Mucosa of descending colon (tissue), 3 donors: ENCODE measurements around the gene CD81. TPM values are rescaled to one million over a fixed set of nuclear protein-coding genes. Genes with fewer than 3 reads are reported as not detected.
"Not testable (repeated sequence)": the region's sequence is repeated elsewhere in the genome, so short reads cannot be mapped to it uniquely, and the experiment has no call there.

Experiments
- ATAC-seq: fragments of 200-7000 bp; cut with Tn5 transposase; one replicate; pipeline ENCODE4 v1.9.1; 2020; ENCODE audit warnings: mild to moderate bottlenecking, moderate library complexity
- DNase-seq, 3 donors: peaks; one replicate each; pipeline ENCODE4 v3.0.0-alpha.2; 2020
- H3K36me3 ChIP-seq: fragments of 200-600 bp; one replicate; pipeline ENCODE4 v1.8.0; 2021; ENCODE audit warnings: low read depth, mild to moderate bottlenecking
- H3K4me1 ChIP-seq: fragments of 200-600 bp; one replicate; pipeline ENCODE4 v1.8.0; 2021; ENCODE audit warnings: low read depth, mild to moderate bottlenecking
- H3K4me3 ChIP-seq: fragments of 200-600 bp; one replicate; pipeline ENCODE4 v1.8.0; 2021; ENCODE audit warnings: mild to moderate bottlenecking
- H3K9me3 ChIP-seq: fragments of 200-600 bp; one replicate; pipeline ENCODE4 v1.8.0; 2021; ENCODE audit warnings: mild to moderate bottlenecking
- CTCF ChIP-seq: fragments of 200-600 bp; IDR thresholded peaks from one replicate; pipeline ENCODE4 v1.8.0; 2022; ENCODE audit warnings: antibody characterized with exemption, mild to moderate bottlenecking
- intact Hi-C, 2 donors: fragments of 100-400 bp; cut with DNase I in 1 of 2; cut with micrococcal nuclease in 1 of 2; formaldehyde crosslinking; loops; one replicate each; pipeline versions ENCODE4 v1.11.0 to v1.11.1; 2022; cut with DNase I, micrococcal nuclease
- total RNA-seq, 3 donors: library from RNA; stranded (reverse); fragmentation: NEBNext Ultra II Directional in 2 of 3; extraction: Animal tissue kit (Norgen Biotek cat#: 25700) in 2 of 3; gene quantifications; one replicate each; pipeline versions ENCODE4 v1.2.1 to v1.2.4, GENCODE V29; 2021 to 2023
- donor health status: DM: no; HTN: no; CAD: no; lungs with moderate emphysema.
- donor health status: DM: no; HTN: no; CAD: no.
- donor health status: DM: no; HTN: yes; CAD: no.

CD81 gene
- total RNA-seq, 3 donors from 2014 or later: 98.7 to 551 (median 186) TPM

DNA sequence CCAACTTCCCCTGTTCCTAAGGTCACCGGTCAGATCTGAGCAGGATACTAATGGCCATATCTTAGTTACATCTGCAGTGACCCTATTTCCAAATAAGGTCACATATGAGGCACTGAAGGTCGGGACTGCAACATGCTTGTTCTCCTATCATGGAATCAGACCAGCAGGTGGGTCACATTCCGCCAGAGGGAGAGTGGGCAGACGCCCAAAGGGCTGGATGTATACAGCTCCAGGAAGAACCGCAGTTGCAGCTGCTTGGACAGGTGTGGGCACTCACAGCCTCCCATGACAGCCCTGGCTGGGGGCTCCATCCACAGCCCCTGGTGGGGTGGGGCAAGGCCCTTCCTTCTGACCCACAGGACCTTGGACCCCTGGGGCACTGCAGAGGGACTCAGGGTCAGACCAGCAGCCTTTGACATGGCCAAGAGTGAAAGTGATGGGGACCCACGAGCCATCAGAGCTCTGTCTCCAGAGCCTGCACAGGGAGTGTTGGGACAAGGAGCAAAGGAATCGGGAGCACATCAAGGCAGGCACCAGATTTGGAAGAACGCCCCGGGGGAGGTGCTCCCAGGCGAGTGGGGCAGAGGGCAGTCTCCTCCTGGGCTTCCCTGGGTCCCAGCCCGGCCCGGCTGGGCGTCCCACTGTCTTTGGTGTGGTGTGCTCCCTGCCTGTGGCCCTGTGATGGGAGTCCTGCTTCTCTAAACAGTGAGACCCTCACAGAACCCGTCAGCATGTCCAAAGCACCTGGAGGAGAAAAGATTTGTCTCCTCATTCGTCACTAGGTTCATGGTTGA lies 13.3 kb upstream of the CD81 start:
- no peak for ATAC-seq

GRCh38 chr11:2364386-2364785 lies 12.7 kb upstream of the CD81 start:
- H3K4me1 ChIP-seq, ATAC-seq, intact Hi-C loops, H3K4me3 ChIP-seq, H3K9me3 ChIP-seq, DNase-seq, H3K36me3 ChIP-seq: not testable (repeated sequence)

More for the DNA sequence above, 13.3 kb upstream of the CD81 start:
- H3K4me1 ChIP-seq: no peaks in the 10 kb centered on the region
- DNase-seq: no peak
- H3K4me3 ChIP-seq: no peak overlapping the region
- no peak for TF ChIP-seq CTCF
- H3K9me3 ChIP-seq: no peaks in the 10 kb centered on the region
- intact Hi-C loops: loop anchor here in 1 of 2 donors (2.0 kb wide), 1 partner anchor 43 kb away; no protein-coding TSS in a partner anchor
- H3K36me3 ChIP-seq: no peaks in the 10 kb centered on the region

GRCh38 chr11:2365571-2366210 lies 11.4 kb upstream of the CD81 start:
- DNase-seq (no peak), ATAC-seq (no peak)
- Histone ChIP-seq H3K9me3 (no peaks in the 10 kb centered on the region), H3K4me3 (no peak overlapping the region), H3K36me3 (no peaks in the 10 kb centered on the region), H3K4me1 (no peaks in the 10 kb centered on the region)
- no peak for TF ChIP-seq CTCF
- intact Hi-C loops: no loop called here

GRCh38 chr11:2366276-2366675 lies 10.8 kb upstream of the CD81 start:
- intact Hi-C loops: no loop called here
- no peak for ATAC-seq

GRCh38 chr11:2366733-2367132 lies 10.4 kb upstream of the CD81 start:
- H3K4me3 ChIP-seq: no peak overlapping the region
- intact Hi-C loops: no loop called here
- H3K4me1 ChIP-seq: no peaks in the 10 kb centered on the region
- DNase-seq (no peak), ATAC-seq (no peak)
- H3K9me3 ChIP-seq: no peaks in the 10 kb centered on the region
- no peak for TF ChIP-seq CTCF
- no peaks in the 10 kb centered on the region for H3K36me3 ChIP-seq

More at GRCh38 chr11:2366276-2366675, 10.8 kb upstream of the CD81 start:
- H3K9me3 ChIP-seq: no peaks in the 10 kb centered on the region
- DNase-seq: no peak
- H3K36me3 ChIP-seq: no peaks in the 10 kb centered on the region
- no peak overlapping the region for H3K4me3 ChIP-seq
- no peak for TF ChIP-seq CTCF
- no peaks in the 10 kb centered on the region for H3K4me1 ChIP-seq
